NCI-H1105 treated with DMSO at 0.1 percent for 48 hours (cell line): ENCODE data around the gene RASGRP1.

Experiments used
- DNase-seq: peaks from one replicate; lab custom pipeline; 2025; lab: John Stamatoyannopoulos, UW

Gene RASGRP1

DNA sequence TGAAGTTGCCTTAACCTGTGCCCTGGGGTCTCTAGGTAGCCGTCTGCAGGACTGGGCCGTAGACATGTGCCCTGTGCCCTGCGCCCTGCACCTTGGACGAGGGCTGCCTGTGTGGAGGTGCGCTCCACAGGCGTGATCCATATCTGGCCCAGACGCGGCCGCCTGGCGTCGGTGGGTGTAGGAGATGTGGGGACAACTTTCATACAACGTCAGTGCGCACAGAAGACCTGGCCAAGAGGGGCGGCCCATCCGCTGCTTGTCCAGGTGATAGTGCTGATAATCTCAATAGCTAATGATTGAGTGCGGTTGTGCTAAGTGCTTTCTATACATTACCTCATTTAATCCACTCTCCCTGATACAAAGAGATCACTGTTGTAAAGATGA lies 665 bp upstream of the RASGRP1 start:
- DNase-seq = no peak

DNA sequence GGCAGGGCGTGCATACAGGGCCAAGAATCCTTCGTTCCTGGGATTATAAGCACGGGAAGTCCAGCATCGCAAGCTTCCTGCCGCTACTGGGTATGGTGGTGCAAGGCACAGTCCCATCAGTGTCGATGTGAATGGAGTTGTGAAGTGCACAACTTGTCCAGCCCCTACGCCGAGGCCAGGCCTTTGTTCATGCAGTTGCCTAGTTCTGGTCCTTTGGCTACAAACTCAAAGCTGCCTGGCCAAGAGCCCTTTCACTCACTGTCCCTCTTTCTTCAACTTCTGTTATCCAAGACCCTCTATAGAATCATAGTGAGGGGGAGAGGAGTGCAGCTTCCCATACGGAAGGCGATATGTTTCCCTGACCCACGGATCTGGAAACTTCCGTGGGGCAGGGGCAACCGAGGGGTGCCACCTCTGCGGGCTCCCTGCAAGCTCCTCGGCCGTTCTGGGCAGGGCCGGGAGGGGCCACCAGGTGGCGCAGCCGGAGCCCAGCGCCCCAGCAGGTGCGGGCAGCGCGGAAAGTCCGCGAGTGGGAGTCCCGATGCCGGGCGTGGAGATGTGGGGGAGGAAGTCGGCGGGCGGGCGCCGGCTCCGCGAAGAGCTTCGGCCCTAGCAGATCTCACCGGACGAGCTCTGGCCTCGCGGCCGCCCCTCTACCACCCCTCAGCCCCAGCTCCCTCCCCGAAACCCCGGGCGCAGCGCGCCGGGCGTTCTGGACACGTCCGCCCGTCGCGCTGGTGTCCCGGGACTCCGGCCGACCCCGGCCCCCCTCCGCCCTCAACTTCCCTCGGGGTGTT lies 693 bp downstream of the RASGRP1 start:
- peak; percentile 28 for DNase-seq

- DNase-seq = no peak
Observed at GRCh38 chr15:38562278-38562677, 2.3 kb downstream of the RASGRP1 start.

GRCh38 chr15:38560456-38560926 lies 4.1 kb downstream of the RASGRP1 start:
- no peak for DNase-seq

DNA sequence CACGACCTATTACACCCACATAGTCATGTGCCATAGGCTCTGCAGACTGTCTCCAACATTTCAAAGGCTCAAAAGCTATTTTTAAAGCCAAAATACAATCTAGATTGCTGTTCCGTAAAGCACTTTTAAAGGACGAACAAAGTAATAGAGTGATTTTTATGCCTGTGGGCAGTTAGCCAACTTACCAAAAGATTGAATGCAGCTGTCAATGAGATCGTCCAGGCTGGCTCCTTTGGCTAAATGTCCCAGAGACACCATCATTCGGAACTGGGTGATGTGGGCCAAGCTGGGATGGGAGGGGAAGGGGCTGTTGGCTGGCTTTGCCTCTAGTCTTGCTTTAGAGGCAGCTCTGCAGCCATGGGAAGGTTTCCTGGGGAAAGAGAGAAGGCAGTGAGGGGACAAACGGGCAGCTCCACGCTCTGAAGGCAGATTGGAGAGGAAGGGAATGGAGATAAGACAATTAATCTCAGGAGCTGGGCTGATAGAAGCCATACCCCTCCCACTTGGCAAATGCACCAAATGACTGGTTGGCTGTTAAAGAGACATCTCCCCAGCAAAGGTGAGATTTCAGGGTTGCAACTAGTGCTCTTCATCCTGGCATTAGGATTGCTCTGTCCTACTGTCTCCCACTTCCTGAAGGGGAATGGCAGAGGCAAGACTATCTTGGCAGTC lies 4.8 kb downstream of the RASGRP1 start:
- DNase-seq = no peak

GRCh38 chr15:38559131-38559530 lies 5.5 kb downstream of the RASGRP1 start:
- DNase-seq = no peak

DNA sequence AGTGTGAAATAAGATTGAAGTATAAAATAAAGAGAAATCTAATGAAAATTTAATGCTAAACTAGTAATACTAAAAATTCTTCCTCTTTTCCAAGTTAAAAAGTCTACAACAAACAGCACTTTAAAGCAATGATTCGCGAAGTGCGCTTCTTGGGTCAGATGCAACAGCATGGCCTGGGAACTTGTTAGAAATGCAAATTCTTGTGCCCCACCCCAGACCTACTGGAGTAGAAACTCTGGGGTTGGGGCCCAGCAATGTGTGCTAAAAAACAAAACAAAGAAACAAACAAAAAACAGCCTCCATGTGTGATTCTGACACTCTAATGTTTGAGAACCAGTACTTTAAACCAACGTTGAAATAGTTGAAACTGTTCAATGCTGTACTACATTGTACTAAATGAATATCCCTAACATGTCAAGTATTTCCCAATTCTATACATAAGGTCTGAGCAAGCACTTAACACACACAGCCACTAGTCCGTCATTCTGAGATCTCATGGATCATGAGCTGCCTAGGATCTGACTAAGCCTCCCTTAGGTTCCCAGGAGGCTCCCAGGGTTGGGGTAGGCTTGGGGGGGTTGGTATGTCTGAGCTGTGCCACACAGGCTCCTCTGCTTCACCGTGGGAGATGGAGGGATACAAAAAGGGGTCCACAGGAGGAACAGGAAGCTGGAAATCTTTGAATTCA lies 6.1 kb downstream of the RASGRP1 start:
- DNase-seq = no peak

DNA sequence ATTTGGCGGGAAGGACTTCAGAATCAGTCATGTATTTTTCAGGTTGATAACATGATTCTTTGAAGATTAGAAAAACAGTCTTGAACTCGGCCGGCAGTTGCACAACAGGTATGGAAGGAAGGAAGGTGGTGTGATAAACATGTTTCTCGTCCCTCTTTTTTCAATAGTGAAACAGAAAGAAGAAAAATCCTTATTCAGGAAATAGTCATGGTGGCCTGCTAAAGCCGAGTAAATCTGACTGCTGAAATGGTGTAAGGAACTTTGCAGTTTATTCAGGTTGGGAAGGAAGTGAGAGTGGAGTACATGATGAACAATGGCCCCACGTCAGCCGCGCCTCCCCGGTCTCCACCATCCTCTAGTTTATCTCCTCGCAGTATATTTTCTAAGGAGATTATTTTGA lies 6.7 kb downstream of the RASGRP1 start:
- no peak for DNase-seq

DNA sequence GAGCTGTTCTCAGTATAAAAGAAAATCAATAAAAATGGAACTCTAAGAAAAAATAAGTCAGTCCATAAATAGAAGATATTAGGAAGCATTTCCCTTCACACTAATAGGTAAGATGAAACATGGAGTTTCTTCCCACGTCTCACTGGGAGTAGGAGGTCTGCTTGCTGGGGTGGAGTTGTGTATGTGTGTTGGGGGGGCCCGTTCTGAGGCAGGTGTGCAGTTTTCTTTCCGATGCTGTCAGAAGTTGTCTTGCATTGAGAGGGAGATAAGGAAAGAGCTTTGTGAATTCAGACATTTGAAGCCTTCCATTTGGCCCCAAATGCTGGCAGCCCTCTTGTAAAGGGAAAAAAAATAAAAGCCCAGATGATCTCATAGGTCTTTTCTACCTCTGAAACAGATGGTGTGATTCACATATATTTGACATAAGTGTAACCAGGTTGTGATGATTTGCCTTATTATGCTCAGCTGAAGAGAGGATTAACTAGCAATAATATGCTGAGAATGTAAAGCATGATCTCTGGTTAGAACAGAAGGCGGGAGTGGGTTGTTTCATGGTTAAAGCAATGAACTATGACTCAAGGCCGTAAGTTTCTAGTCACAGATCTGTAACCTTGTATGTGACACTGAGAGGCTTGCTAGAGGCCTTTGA lies 8.8 kb downstream of the RASGRP1 start:
- DNase-seq = no peak

DNA sequence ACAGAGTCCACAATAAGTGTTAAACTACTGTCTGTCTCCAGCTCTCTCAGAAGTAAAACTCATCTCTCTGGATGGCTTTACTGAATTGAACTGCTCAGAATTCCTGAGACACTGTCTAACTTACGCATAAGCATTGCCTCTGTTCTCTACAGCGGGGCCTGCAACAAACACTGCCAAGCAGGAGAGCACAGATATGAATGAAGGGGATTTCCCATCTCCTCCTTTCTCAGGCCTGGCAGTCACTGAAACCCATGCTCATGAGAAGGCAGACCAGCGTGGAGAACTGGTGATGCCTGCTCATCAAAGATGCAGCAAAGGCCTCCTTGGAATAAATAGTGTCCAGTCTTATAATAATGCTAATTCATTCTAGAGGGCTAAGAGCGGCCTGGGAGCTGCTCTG lies 10.3 kb downstream of the RASGRP1 start:
- no peak for DNase-seq

DNA sequence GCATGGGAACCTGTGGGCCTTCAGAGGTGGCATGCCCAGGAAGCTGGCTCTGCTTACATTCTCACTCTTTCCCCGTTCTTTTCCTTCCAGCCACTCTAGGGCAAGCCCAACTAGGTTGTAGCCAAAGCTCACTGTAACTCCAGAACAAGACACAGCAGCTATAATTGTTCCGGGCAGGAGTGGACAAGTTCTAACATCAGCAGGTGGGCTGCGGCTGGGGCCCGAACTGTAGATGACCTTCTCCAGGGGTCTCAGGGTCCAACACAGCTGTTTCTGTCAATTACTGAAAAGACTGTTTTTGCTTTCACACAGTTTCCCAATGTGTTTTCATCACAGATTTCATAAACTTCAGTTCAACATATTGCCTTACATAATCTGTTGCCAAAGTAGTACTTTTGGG lies 11.5 kb downstream of the RASGRP1 start:
- DNase-seq = no peak

DNA sequence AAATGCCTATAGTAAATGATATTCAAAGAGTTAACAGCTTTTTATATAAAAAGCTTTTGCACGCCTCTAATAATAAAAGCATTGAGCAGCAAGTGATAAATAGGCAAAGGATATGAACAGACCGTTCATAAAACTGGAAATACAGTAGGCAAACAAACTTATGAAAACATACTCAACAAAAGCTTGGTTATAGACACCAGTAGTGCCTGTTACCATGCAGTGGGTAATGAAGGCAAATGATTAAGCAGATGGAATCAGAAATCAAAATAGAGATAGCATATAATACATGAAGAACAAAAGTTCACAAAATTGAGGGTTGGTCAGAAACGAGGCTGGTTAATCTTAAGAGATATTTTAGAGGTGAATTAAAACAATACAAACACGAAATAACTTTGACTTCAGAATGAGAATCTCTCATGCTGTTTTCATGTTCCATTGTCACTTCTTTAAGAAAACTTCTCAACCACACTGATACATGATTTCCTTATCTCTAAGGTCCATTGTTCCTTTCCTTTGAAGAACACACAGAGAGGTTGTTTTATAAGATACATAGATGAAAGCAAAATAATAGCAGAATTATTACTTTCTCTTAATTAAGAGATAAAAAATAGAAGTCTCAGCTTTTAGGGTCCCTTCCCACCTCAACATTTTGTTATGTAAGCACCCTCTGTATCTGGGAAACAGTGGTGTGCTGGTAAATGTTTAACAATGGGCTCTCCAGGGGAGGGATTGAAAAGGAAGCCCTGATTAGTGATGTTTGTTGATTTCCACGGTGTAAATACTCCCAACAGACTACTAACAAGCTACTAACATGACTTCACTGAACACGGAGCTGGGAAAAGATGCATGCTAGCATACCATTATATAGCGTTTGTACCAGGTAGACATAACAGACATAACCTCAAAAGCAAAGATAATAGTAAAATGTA lies 12.6 kb downstream of the RASGRP1 start:
- DNase-seq = no peak

GRCh38 chr15:38549222-38549621 lies 15.4 kb downstream of the RASGRP1 start:
- DNase-seq = no peak

DNA sequence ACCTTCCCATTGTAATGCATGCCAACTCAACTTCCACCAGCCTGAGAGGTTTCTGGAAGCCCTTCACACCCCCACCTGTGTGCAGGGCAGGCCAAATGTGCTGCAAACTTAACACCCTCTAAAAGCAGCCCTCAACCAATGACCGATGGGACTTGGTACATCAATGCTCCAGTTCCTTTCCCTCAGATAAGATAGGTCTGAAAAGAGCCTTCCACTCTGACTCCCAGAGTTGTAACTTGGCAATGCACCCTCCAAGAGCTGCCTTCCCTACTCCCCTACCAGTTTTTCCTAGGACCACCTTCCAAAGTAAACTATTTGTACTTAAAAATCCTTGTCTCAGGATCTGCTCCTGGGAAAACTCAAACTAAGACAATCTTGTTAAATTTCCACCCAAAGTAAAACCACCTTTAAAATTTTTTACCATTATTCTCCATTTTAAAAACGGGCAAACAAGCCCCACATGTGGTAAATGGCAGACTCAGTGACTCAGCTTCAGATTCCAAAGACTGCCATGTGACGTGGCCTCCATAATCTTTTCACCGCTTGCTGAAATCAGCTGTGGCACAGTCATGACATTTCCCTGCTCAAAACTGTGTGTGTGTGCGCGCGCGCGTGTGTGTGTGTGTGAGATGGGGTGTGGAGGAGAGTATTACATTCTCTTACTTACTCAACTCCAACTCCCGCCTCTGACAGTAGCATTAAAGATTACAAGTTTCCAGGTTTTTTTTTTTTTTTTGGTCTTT lies 17.2 kb downstream of the RASGRP1 start:
- DNase-seq = no peak

DNA sequence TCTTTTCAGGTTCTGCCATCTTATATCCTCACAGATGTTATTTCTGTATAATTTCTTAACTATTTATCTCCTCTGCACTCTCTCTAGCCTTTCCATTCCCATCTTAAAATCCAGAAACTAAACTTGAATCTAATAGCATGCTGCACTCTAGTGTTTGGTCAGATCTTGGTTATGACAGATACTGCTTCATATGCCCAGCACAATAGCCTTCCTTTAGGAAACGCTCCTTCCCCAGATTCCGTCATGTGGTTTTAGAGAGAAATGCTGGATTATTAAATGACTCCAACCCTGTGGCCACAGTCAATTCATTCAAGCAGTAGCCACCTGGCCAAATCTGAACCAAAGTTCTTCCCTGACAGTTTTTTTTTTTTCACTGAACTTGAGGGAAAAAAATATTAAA lies 19.4 kb downstream of the RASGRP1 start:
- DNase-seq = no peak

DNA sequence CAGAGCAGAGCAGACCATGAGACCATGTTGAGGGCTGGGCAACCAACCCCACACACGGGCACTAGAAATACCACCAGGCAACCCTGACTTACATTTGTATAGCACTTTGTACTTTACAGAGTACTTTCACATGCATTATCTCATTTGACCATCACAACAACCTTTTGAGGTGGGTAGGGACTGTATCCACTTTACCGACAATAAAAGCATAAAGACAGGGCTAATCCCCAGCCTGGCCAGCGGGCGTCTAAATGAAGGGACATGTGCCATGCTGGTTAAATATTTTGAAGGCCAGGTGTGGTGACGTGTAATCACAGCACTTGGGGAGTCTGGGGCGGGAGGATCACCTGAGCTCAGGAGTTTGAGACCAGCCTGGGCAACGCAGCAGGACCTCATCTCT lies 23.6 kb downstream of the RASGRP1 start:
- no peak for DNase-seq

- no peak for DNase-seq
Observed at GRCh38 chr15:38540510-38540909, 24.1 kb downstream of the RASGRP1 start.

- no peak for DNase-seq
Observed at GRCh38 chr15:38539008-38539343, 25.6 kb downstream of the RASGRP1 start.

DNA sequence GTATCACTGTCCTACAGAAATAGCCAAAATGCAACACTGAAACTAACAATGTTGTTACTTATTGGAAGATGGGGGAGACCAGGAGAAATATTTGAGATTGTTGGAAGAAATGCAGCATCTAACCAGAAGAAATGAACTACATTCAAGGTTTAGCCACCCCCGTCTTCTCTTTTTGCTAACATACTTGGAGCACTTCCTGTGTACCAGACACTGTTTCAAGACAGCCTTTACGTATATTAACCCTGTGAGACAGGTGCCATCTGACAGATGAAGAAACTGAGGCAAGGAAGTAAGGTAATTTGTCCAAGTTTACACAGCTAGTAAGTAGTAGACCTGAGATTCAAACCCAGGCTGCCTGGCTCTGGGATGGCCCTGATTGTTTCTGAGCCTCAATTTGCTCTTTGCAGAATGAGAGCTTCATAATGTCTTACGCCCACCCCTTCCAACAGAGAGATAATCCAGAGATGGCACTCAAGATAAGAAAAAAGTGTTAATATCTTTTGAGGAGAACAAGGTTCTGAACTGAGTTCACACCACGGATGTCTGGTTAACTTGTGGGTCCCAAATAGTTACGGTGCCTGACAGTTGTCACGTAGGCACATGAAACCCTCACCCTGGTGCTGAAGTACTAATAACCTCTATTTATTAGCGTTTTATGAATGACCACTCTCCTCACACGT lies 26.1 kb downstream of the RASGRP1 start:
- no peak for DNase-seq

GRCh38 chr15:38536201-38536676 lies 28.4 kb downstream of the RASGRP1 start:
- no peak for DNase-seq
